Loucy (cell line): ENCODE results near the gene OLFM4.

Source experiments
- EZH2phosphoT487 ChIP-seq: fragments of 200-600 bp; IDR thresholded peaks from 2 replicates; pipeline ENCODE4 v1.6.1; 2018; ENCODE audit warnings: antibody characterized with exemption, mild to moderate bottlenecking, moderate library complexity, borderline replicate concordance
- TF ChIP-seq, protein P1 (sequence below): fragments of 200-600 bp; sonication (generic); conservative IDR thresholded peaks from 2 replicates; pipeline ENCODE4 v1.5.1; 2014; ENCODE audit warnings: mild to moderate bottlenecking, antibody characterized with exemption, low read length

DNA sequence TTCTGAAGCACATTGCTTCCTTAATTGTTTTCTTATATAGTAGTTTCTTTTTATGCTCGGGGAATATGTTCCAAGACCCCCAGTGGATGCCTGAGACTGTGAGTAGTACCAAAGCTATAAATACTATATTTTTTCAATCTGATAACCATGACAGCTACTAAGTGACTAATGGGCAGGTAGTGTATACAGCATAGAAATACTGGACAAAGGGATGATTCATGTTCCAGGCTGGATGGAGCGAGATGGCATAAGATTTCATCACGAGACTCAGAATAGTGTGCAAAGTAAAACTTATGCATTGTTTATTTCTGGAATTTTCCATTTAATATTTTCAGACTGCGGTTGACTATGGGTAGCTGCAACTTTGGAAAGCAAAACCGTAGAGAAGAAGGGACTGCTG, 47.9 kb upstream of the OLFM4 start:
- TF ChIP-seq, protein P1, sequence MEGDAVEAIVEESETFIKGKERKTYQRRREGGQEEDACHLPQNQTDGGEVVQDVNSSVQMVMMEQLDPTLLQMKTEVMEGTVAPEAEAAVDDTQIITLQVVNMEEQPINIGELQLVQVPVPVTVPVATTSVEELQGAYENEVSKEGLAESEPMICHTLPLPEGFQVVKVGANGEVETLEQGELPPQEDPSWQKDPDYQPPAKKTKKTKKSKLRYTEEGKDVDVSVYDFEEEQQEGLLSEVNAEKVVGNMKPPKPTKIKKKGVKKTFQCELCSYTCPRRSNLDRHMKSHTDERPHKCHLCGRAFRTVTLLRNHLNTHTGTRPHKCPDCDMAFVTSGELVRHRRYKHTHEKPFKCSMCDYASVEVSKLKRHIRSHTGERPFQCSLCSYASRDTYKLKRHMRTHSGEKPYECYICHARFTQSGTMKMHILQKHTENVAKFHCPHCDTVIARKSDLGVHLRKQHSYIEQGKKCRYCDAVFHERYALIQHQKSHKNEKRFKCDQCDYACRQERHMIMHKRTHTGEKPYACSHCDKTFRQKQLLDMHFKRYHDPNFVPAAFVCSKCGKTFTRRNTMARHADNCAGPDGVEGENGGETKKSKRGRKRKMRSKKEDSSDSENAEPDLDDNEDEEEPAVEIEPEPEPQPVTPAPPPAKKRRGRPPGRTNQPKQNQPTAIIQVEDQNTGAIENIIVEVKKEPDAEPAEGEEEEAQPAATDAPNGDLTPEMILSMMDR: no peak
- no peak for TF ChIP-seq EZH2phosphoT487
